H1 (cell line): ENCODE data around the gene MAIP1. TPM values are rescaled to one million over a fixed set of nuclear protein-coding genes. Genes with fewer than 3 reads are reported as not detected.

ENCODE experiments used
- CTCF ChIA-PET: fragments of 300-600 bp; sonication (Branson Sonifier 250); formaldehyde crosslinking; loops from one replicate; lab custom pipeline; 2021; ENCODE audit not compliant: partially characterized antibody; lab: Charles Lee
- POLR2A ChIA-PET: fragments of 300-600 bp; sonication (Branson Sonifier 250); formaldehyde crosslinking; loops from one replicate; lab custom pipeline; 2021; ENCODE audit warnings: inconsistent platforms; ENCODE audit not compliant: partially characterized antibody; lab: Charles Lee
- DNase-seq, 2 experiments: peaks; one replicate each; pipeline versions ENCODE4 v3.0.0 to v3.0.0-alpha.2; 2010 to 2022; ENCODE audit warnings: low spot score in 2 of 2, low read depth in 1 of 2, mixed read lengths in 1 of 2
- FAIRE-seq: peaks from 2 replicates; lab custom pipeline; 2011; peaks lifted over from hg19 to GRCh38; lab: Jason Lieb, UNC
- H2AFZ ChIP-seq: 2 replicates; pipeline ENCODE4 v1.8.1; 2012; ENCODE audit warnings: low read length, inconsistent platforms
- H2AK5ac ChIP-seq: 2 replicates; pipeline ENCODE4 v1.6.1; 2013; ENCODE audit warnings: low read depth, low read length
- H2BK120ac ChIP-seq: replicated peaks from 2 replicates; pipeline ENCODE3; 2013; ENCODE audit warnings: low read depth, low read length, inconsistent platforms
- H2BK12ac ChIP-seq: 2 replicates; pipeline ENCODE4 v1.6.1; 2013; ENCODE audit warnings: low read depth, low read length
- H2BK15ac ChIP-seq: 2 replicates; pipeline ENCODE4 v1.6.1; 2013; ENCODE audit warnings: low read length
- H2BK20ac ChIP-seq: 2 replicates; pipeline ENCODE4 v1.6.1; 2013; ENCODE audit warnings: low read length
- H2BK5ac ChIP-seq: 2 replicates; pipeline ENCODE4 v1.6.1; 2013; ENCODE audit warnings: low read depth, low read length
- H3K14ac ChIP-seq: 2 replicates; pipeline ENCODE4 v1.6.1; 2013; ENCODE audit warnings: inconsistent platforms; ENCODE audit not compliant: insufficient read length
- H3K18ac ChIP-seq: 2 replicates; pipeline ENCODE4 v1.6.1; 2013; ENCODE audit warnings: low read length; ENCODE audit errors: extremely low read depth
- H3K23ac ChIP-seq: 2 replicates; pipeline ENCODE4 v1.6.1; 2013; ENCODE audit warnings: inconsistent platforms; ENCODE audit not compliant: insufficient read length
- H3K23me2 ChIP-seq: 2 replicates; pipeline ENCODE4 v1.6.1; 2013; ENCODE audit warnings: low read depth, low read length
- H3K27ac ChIP-seq: 2 replicates; pipeline ENCODE4 v1.6.1; 2011; ENCODE audit warnings: low read depth, low read length, inconsistent platforms
- H3K27me3 ChIP-seq, 4 experiments: replicated peaks in 1 of 4; 1 replicate in 1 of 4; 2 replicates in 3 of 4; pipeline versions ENCODE4 v1.6.1 to v1.8.1; 2011 to 2013; ENCODE audit warnings: low read length in 3 of 4, mild to moderate bottlenecking in 3 of 4, inconsistent platforms in 2 of 4, mixed read lengths in 2 of 4, moderate library complexity in 1 of 4; ENCODE audit not compliant: control insufficient read depth in 3 of 4, insufficient read depth in 3 of 4; ENCODE audit errors: extremely low read depth in 1 of 4
- H3K36me3 ChIP-seq, 4 experiments: 2 replicates each; pipeline versions ENCODE4 v1.6.1 to v1.8.1; 2011 to 2013; ENCODE audit warnings: mild to moderate bottlenecking in 4 of 4, low read length in 3 of 4, moderate library complexity in 2 of 4, control low read depth in 1 of 4, inconsistent platforms in 1 of 4; ENCODE audit not compliant: insufficient read depth in 4 of 4, control insufficient read depth in 2 of 4
- H3K4ac ChIP-seq: replicated peaks from 2 replicates; pipeline ENCODE3; 2013; ENCODE audit warnings: low read length, low read depth, mixed read lengths, inconsistent platforms; ENCODE audit not compliant: insufficient read length
- H3K4me1 ChIP-seq, 4 experiments: replicated peaks in 1 of 4; 1 replicate in 1 of 4; 2 replicates in 3 of 4; pipeline versions ENCODE4 v1.6.1 to v1.8.1; 2011 to 2013; ENCODE audit warnings: low read length in 3 of 4, inconsistent platforms in 2 of 4, mixed read lengths in 1 of 4; ENCODE audit not compliant: insufficient read depth in 4 of 4, control insufficient read depth in 3 of 4
- H3K4me2 ChIP-seq, 2 experiments: 2 replicates each; pipeline versions ENCODE4 v1.6.1 to v1.8.1; 2011 to 2013; ENCODE audit warnings: low read depth in 2 of 2, low read length in 2 of 2, control low read depth in 1 of 2, inconsistent platforms in 1 of 2, mild to moderate bottlenecking in 1 of 2; ENCODE audit not compliant: insufficient read depth in 1 of 2
- H3K4me3 ChIP-seq, 4 experiments: fragments of 200-600, 300-600 bp in 1 of 4; sonication (generic), shearing (Covaris generic), sonication (Bioruptor Twin) in 1 of 4; 2 replicates each; pipeline versions ENCODE4 v1.5.1 to v1.8.1; 2011 to 2016; ENCODE audit warnings: low read length in 4 of 4, low read depth in 3 of 4, control low read depth in 2 of 4, inconsistent platforms in 2 of 4, mild to moderate bottlenecking in 2 of 4, mixed read lengths in 1 of 4, moderate library complexity in 1 of 4; ENCODE audit not compliant: insufficient read depth in 2 of 4; ENCODE audit errors: extremely low read depth in 1 of 4
- H3K56ac ChIP-seq: replicated peaks from 2 replicates; pipeline ENCODE3; 2013; ENCODE audit warnings: low read depth, mild to moderate bottlenecking, mixed read lengths, low read length, inconsistent platforms; ENCODE audit not compliant: insufficient read length
- H3K79me1 ChIP-seq: 2 replicates; pipeline ENCODE4 v1.6.1; 2013; ENCODE audit warnings: low read depth, low read length, control low read depth
- H3K79me2 ChIP-seq, 2 experiments: 2 replicates each; pipeline versions ENCODE4 v1.6.1 to v1.8.1; 2012 to 2013; ENCODE audit warnings: low read length in 2 of 2, mild to moderate bottlenecking in 2 of 2, inconsistent platforms in 1 of 2; ENCODE audit not compliant: insufficient read depth in 2 of 2, control insufficient read depth in 1 of 2
- H3K9ac ChIP-seq, 4 experiments: replicated peaks in 1 of 4; 1 replicate in 1 of 4; 2 replicates in 3 of 4; pipeline versions ENCODE4 v1.6.1 to v1.8.1; 2011 to 2013; ENCODE audit warnings: low read depth in 3 of 4, low read length in 3 of 4, control low read depth in 2 of 4, mild to moderate bottlenecking in 2 of 4, moderate library complexity in 2 of 4, inconsistent platforms in 1 of 4; ENCODE audit errors: extremely low read depth in 1 of 4
- H3K9me3 ChIP-seq, 2 experiments: 2 replicates each; pipeline versions ENCODE4 v1.6.1 to v1.8.1; 2012 to 2013; ENCODE audit warnings: mild to moderate bottlenecking in 2 of 2, moderate library complexity in 2 of 2, control low read depth in 1 of 2, inconsistent platforms in 1 of 2, low read depth in 1 of 2, low read length in 1 of 2, mixed read lengths in 1 of 2; ENCODE audit not compliant: insufficient read depth in 2 of 2
- H4K20me1 ChIP-seq, 2 experiments: replicated peaks in 1 of 2; 2 replicates each; pipeline versions ENCODE3 to v1.8.1; 2011 to 2013; ENCODE audit warnings: inconsistent platforms in 2 of 2, low read length in 2 of 2, mild to moderate bottlenecking in 1 of 2; ENCODE audit not compliant: insufficient read depth in 2 of 2, control insufficient read depth in 1 of 2
- H4K5ac ChIP-seq: 2 replicates; pipeline ENCODE4 v1.6.1; 2013; ENCODE audit warnings: low read length, low read depth, mixed read lengths, inconsistent platforms; ENCODE audit not compliant: insufficient read length
- H4K8ac ChIP-seq: 2 replicates; pipeline ENCODE4 v1.8.0; 2013; ENCODE audit warnings: mild to moderate bottlenecking, moderate library complexity, low read length, inconsistent platforms; ENCODE audit not compliant: insufficient read depth; ENCODE audit errors: extremely low read depth
- H4K91ac ChIP-seq: replicated peaks from 2 replicates; pipeline ENCODE3; 2013; ENCODE audit warnings: low read length, mixed read lengths, inconsistent platforms; ENCODE audit not compliant: insufficient read length
- ASH2L ChIP-seq: fragments of 200-600, 300-600 bp; sonication (generic); IDR thresholded peaks from one replicate; pipeline ENCODE4 v1.7.1; 2017; ENCODE audit warnings: low read length
- CTBP2 ChIP-seq: IDR thresholded peaks from 2 replicates; pipeline ENCODE4 v1.7.0; 2011; ENCODE audit warnings: borderline replicate concordance, mild to moderate bottlenecking, moderate library complexity, mixed read lengths, low read length; ENCODE audit not compliant: insufficient read depth, insufficient read length
- HDAC2 ChIP-seq, 2 experiments: fragments of 300-600 bp in 1 of 2; sonication (generic) in 1 of 2; IDR thresholded peaks; 2 replicates each; pipeline ENCODE4 v1.6.1; 2011 to 2012; ENCODE audit warnings: low read depth in 2 of 2, low read length in 2 of 2, mild to moderate bottlenecking in 2 of 2, moderate library complexity in 2 of 2, borderline replicate concordance in 1 of 2, inconsistent platforms in 1 of 2
- PHF8 ChIP-seq: fragments of 200-600 bp; sonication (generic); conservative IDR thresholded peaks from 2 replicates; pipeline ENCODE4 v1.7.1; 2012; ENCODE audit warnings: low read depth, mild to moderate bottlenecking, inconsistent platforms, low read length, moderate library complexity
- POLR2A ChIP-seq, 2 experiments: IDR thresholded peaks; 1 replicate in 1 of 2; 2 replicates in 1 of 2; pipeline ENCODE4 v1.6.1; 2011; ENCODE audit warnings: low read depth in 2 of 2, low read length in 2 of 2, mild to moderate bottlenecking in 2 of 2; ENCODE audit errors: control extremely low read depth in 1 of 2
- RAD21 ChIP-seq, 2 experiments: IDR thresholded peaks in 1 of 2; conservative IDR thresholded peaks in 1 of 2; 2 replicates each; pipeline ENCODE4 v1.6.1; 2011; ENCODE audit warnings: low read depth in 2 of 2, low read length in 2 of 2, improper control_type of control experiment in 1 of 2, inconsistent platforms in 1 of 2, mild to moderate bottlenecking in 1 of 2, moderate library complexity in 1 of 2
- RXRA ChIP-seq: IDR thresholded peaks from 2 replicates; pipeline ENCODE4 v1.6.1; 2011; ENCODE audit warnings: low read depth, mild to moderate bottlenecking, low read length, moderate library complexity; ENCODE audit not compliant: insufficient read depth
- SIRT6 ChIP-seq: IDR thresholded peaks from one replicate; pipeline ENCODE4 v1.7.1; 2012; ENCODE audit warnings: low read length, inconsistent platforms
- SRF ChIP-seq: IDR thresholded peaks from 2 replicates; pipeline ENCODE4 v1.6.1; 2011; ENCODE audit warnings: mild to moderate bottlenecking, low read depth, low read length, moderate library complexity
- ZNF274 ChIP-seq: IDR thresholded peaks from 2 replicates; pipeline ENCODE4 v1.7.0; 2012; ENCODE audit warnings: low read length, borderline replicate concordance; ENCODE audit errors: extremely low read depth
- WGBS, 2 experiments: shearing (Covaris generic) in 1 of 2; methylation state at CpG; one replicate each; pipeline versions ENCODE4 v1.1.6 to v1.1.7; 2013 to 2015; ENCODE audit warnings: low lambda C conversion rate in 2 of 2, mixed read lengths in 2 of 2, inconsistent platforms in 1 of 2, low coverage in 1 of 2, missing lambda C conversion rate in 1 of 2; ENCODE audit not compliant: insufficient replicate concordance in 2 of 2, insufficient coverage in 1 of 2, insufficient read length in 1 of 2; ENCODE audit errors: extremely low coverage in 1 of 2, missing lambda C conversion rate in 1 of 2; 5-methylcytosine and 5-hydroxymethylcytosine counted together
- polyA plus RNA-seq, 7 experiments: library from polyadenylated mRNA; depleted of rRNA in 3 of 7; stranded (reverse) in 5 of 7; unstranded in 2 of 7; fragments of >200 nt in 5 of 7; fragments of 200-250 nt in 2 of 7; gene quantifications; 1 replicate in 5 of 7; 2 replicates in 1 of 7; 4 replicates in 1 of 7; pipeline versions ENCODE4 v1.2.1 to v1.2.3, GENCODE V29; 2011 to 2013; ENCODE audit warnings: missing spikeins in 2 of 7, mixed read lengths in 2 of 7
- total RNA-seq: library from RNA; stranded (reverse); fragmentation: NEBNext Ultra II Directional; extraction: Animal tissue kit (Norgen Biotek cat#: 25700); gene quantifications from 2 replicates; pipeline ENCODE4 v1.2.1, GENCODE V29; 2021
- TF ChIP-seq, protein P1 (sequence below): IDR thresholded peaks from 2 replicates; pipeline ENCODE4 v1.6.1; 2012; ENCODE audit warnings: inconsistent platforms
- TF ChIP-seq, protein P2 (sequence below): IDR thresholded peaks from 2 replicates; pipeline ENCODE4 v1.6.1; 2012; ENCODE audit warnings: inconsistent platforms

The MAIP1 gene
- total and polyA plus RNA-seq, 2 of the 8 experiments (the other 6 are each of a cell fraction or from before 2014, with no cell fraction given): 23.2 to 28.5 TPM

DNA sequence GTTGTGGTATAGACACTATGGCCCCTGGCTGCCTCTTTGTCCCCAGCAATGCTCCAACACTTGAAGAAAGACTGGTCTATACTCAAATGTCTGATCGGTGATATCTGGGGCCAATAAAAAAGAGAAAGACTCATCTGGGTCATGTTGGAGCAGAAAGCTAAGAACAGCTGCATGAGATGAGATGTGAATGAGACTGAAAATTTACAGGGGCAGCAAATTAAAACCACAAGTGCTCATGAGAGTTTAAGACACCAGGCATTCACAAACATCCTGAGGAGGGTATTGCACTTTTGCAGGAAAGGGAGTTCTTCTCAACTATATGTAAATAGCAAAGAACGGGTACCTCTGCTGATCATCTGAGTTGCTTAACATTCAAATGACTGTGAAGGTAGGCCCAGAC, 36.3 kb downstream of the MAIP1 start:
- H3K27ac ChIP-seq: no peak overlapping the region
- no peak overlapping the region for H3K14ac ChIP-seq
- ChIA-PET POLR2A (no interaction called here), CTCF (interaction anchor here (1.0 kb wide), 1 partner anchor 11 kb away, joined by 3 read pairs; no protein-coding TSS in a partner anchor)
- no peak overlapping the region for H4K91ac ChIP-seq
- no peaks in the 10 kb centered on the region for H3K36me3 ChIP-seq
- no peak overlapping the region for H2BK12ac ChIP-seq
- no peaks in the 10 kb centered on the region for H3K79me1 ChIP-seq
- no peak overlapping the region for H3K4ac ChIP-seq
- no peak overlapping the region for H2AFZ ChIP-seq
- peaks cover 0 to 1% (median 0%) of the 10 kb centered on the region in 4 experiments; a peak in 1 of 7 replicates for H3K27me3 ChIP-seq
- no peak overlapping the region for H4K5ac ChIP-seq
- H3K4me2 ChIP-seq: no peak overlapping the region
- H4K20me1 ChIP-seq: no peaks in the 10 kb centered on the region
- WGBS, 2 experiments: 96% methylated on average over 2 of the region's 2 CpGs; no CpG with 5 or more reads in 1 of the 2 experiments
- no peak overlapping the region for H2AK5ac ChIP-seq
- no peak overlapping the region for H3K56ac ChIP-seq
- no peak overlapping the region for H2BK20ac ChIP-seq
- no peak overlapping the region for H2BK15ac ChIP-seq
- H3K18ac ChIP-seq: no peak overlapping the region
- H3K9me3 ChIP-seq: no peaks in the 10 kb centered on the region
- H3K79me2 ChIP-seq: no peaks in the 10 kb centered on the region
- no peak overlapping the region for H2BK120ac ChIP-seq
- H3K9ac ChIP-seq: no peak overlapping the region
- no peak for FAIRE-seq
- no peak overlapping the region for H3K23ac ChIP-seq
- no peak for DNase-seq
- no peak overlapping the region for H3K4me3 ChIP-seq
- no peaks in the 10 kb centered on the region; the same call in 1 of the 2 replicates for H3K23me2 ChIP-seq
- H2BK5ac ChIP-seq: no peak overlapping the region
- H3K4me1 ChIP-seq: peaks cover 0 to 6% (median 2%) of the 10 kb centered on the region in 4 experiments; a peak in 1 of 7 replicates
- H4K8ac ChIP-seq: no peak overlapping the region
- TF ChIP-seq SIRT6: no peak
- no peak for TF ChIP-seq RAD21 (IDR thresholded peaks at IDR 0.05 in 1 of 2, conservative IDR thresholded peaks at IDR 0.05 in 1 of 2; ENCODE audit: low read depth in 2 of 2, low read length in 2 of 2)
- TF ChIP-seq SRF: no peak
- TF ChIP-seq CTBP2: no peak
- TF ChIP-seq ASH2L: no peak
- TF ChIP-seq RXRA: no peak
- TF ChIP-seq ZNF274: no peak
- TF ChIP-seq, protein P1, sequence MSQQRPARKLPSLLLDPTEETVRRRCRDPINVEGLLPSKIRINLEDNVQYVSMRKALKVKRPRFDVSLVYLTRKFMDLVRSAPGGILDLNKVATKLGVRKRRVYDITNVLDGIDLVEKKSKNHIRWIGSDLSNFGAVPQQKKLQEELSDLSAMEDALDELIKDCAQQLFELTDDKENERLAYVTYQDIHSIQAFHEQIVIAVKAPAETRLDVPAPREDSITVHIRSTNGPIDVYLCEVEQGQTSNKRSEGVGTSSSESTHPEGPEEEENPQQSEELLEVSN: no peak
- TF ChIP-seq HDAC2 (IDR thresholded peaks at IDR 0.05; ENCODE audit: borderline replicate concordance in 1 of 2, low read depth in 2 of 2, low read length in 2 of 2): no peak
- TF ChIP-seq PHF8: no peak
- TF ChIP-seq POLR2A (IDR thresholded peaks at IDR 0.05; ENCODE audit: control extremely low read depth in 1 of 2, low read depth in 2 of 2, low read length in 2 of 2): no peak
- TF ChIP-seq, protein P2, sequence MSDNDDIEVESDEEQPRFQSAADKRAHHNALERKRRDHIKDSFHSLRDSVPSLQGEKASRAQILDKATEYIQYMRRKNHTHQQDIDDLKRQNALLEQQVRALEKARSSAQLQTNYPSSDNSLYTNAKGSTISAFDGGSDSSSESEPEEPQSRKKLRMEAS: no peak
